ENCODE results near the gene CERS4. TPM values are rescaled to one million over a fixed set of nuclear protein-coding genes. Genes with fewer than 3 reads are reported as not detected.

Gene CERS4
- total RNA-seq, 1 donor, result 4.0 TPM

GRCh38 chr19:8185343-8186068 lies 23.7 kb upstream of the CERS4 start:
- Histone ChIP-seq H3K4me2 (ENCODE audit: insufficient read depth, low read length) (no peak overlapping the region), H3K27ac (ENCODE audit: low read depth, low read length) (no peak overlapping the region), H3K36me3 (ENCODE audit: insufficient read depth, low read length) (no peaks in the 10 kb centered on the region), H3K9me3 (ENCODE audit: low read depth, low read length) (no peaks in the 10 kb centered on the region), H3K27me3 (ENCODE audit: insufficient read depth, low read length) (no peaks in the 10 kb centered on the region), H4K20me1 (ENCODE audit: insufficient read depth, low read length) (no peaks in the 10 kb centered on the region), H3K4me3 (ENCODE audit: insufficient read depth, low read length) (no peak overlapping the region), H3K4me1 (ENCODE audit: insufficient read depth, low read length) (no peaks in the 10 kb centered on the region), H2AFZ (ENCODE audit: low read length) (no peak overlapping the region), H3K79me2 (ENCODE audit: insufficient read depth, low read length) (no peaks in the 10 kb centered on the region)
- TF ChIP-seq CTCF (IDR thresholded peaks at IDR 0.05; ENCODE audit: extremely low read depth, low read depth, low read length), result no peak
- no peak for DNase-seq (ENCODE audit: insufficient read length, low spot score, missing footprints)

GRCh38 chr19:8192221-8192820 lies 16.8 kb upstream of the CERS4 start:
- H3K27me3 ChIP-seq (ENCODE audit: insufficient read depth, low read length), result no peaks in the 10 kb centered on the region

GRCh38 chr19:8194528-8195267 lies 14.5 kb upstream of the CERS4 start:
- H3K4me1 ChIP-seq (ENCODE audit: insufficient read depth, low read length), result no peaks in the 10 kb centered on the region
- H3K27me3 ChIP-seq (ENCODE audit: insufficient read depth, low read length), result no peaks in the 10 kb centered on the region
- no peak for DNase-seq (ENCODE audit: insufficient read length, low spot score, missing footprints)
- no peak overlapping the region for H3K27ac ChIP-seq (ENCODE audit: low read depth, low read length)
- no peak for TF ChIP-seq CTCF (IDR thresholded peaks at IDR 0.05; ENCODE audit: extremely low read depth, low read depth, low read length)
- H3K79me2 ChIP-seq (ENCODE audit: insufficient read depth, low read length), result no peaks in the 10 kb centered on the region
- no peaks in the 10 kb centered on the region for H3K36me3 ChIP-seq (ENCODE audit: insufficient read depth, low read length)
- no peak overlapping the region for H2AFZ ChIP-seq (ENCODE audit: low read length)
- H4K20me1 ChIP-seq (ENCODE audit: insufficient read depth, low read length), result no peaks in the 10 kb centered on the region
- no peak overlapping the region for H3K4me3 ChIP-seq (ENCODE audit: insufficient read depth, low read length)
- H3K4me2 ChIP-seq (ENCODE audit: insufficient read depth, low read length), result no peak overlapping the region
- H3K9me3 ChIP-seq (ENCODE audit: low read depth, low read length), result no peaks in the 10 kb centered on the region

More at GRCh38 chr19:8192221-8192820, 16.8 kb upstream of the CERS4 start:
- TF ChIP-seq CTCF (IDR thresholded peaks at IDR 0.05; ENCODE audit: extremely low read depth, low read depth, low read length), result no peak
- Histone ChIP-seq H4K20me1 (ENCODE audit: insufficient read depth, low read length) (no peaks in the 10 kb centered on the region), H3K9me3 (ENCODE audit: low read depth, low read length) (no peaks in the 10 kb centered on the region), H3K36me3 (ENCODE audit: insufficient read depth, low read length) (no peaks in the 10 kb centered on the region), H3K4me1 (ENCODE audit: insufficient read depth, low read length) (no peaks in the 10 kb centered on the region), H3K4me3 (ENCODE audit: insufficient read depth, low read length) (no peak overlapping the region), H2AFZ (ENCODE audit: low read length) (no peak overlapping the region), H3K27ac (ENCODE audit: low read depth, low read length) (no peak overlapping the region), H3K4me2 (ENCODE audit: insufficient read depth, low read length) (no peak overlapping the region), H3K79me2 (ENCODE audit: insufficient read depth, low read length) (no peaks in the 10 kb centered on the region)
- DNase-seq (ENCODE audit: insufficient read length, low spot score, missing footprints), result no peak
